Measurements from ENCODE around the gene HIC1.

- no peak for TF ChIP-seq USF2 (IDR thresholded peaks at IDR 0.05; ENCODE audit: borderline replicate concordance, low read depth, low read length)
- no peak for TF ChIP-seq CTCF (IDR thresholded peaks at IDR 0.05)
- peak in 1 of 2 experiments; percentile 92; a peak in 2 of 4 replicates for TF ChIP-seq EP300 (IDR thresholded peaks at IDR 0.05; ENCODE audit: borderline replicate concordance in 1 of 2, low read depth in 1 of 2, low read length in 1 of 2)
- TF ChIP-seq SIN3A (IDR thresholded peaks at IDR 0.05; ENCODE audit: borderline replicate concordance, low read depth, low read length), result no peak
- no peak for TF ChIP-seq REST (IDR thresholded peaks at IDR 0.05; ENCODE audit: low read depth, low read length)
- TF ChIP-seq FOXM1 (IDR thresholded peaks at IDR 0.05; ENCODE audit: low read depth), result no peak
- no peak for TF ChIP-seq MAX (IDR thresholded peaks at IDR 0.05; ENCODE audit: low read depth)
- TF ChIP-seq JUND (IDR thresholded peaks at IDR 0.05), result no peak
- TF ChIP-seq TEAD4 (IDR thresholded peaks at IDR 0.05; ENCODE audit: borderline replicate concordance, insufficient read depth), result no peak
- peak; percentile 28; the same call in 1 of the 2 replicates for TF ChIP-seq RAD21 (IDR thresholded peaks at IDR 0.05; ENCODE audit: low read length)
These were observed 21.4 kb downstream of the HIC1 start for GRCh38 chr17:2076087-2076984.

All from SK-N-SH (cell line).